Vagina (tissue), 2 donors: ENCODE results near the gene LONP2. TPM values are rescaled to one million over a fixed set of nuclear protein-coding genes. Genes with fewer than 3 reads are reported as not detected.

Experiments
- DNase-seq, 2 donors: peaks; one replicate each; pipeline ENCODE4 v3.0.0-alpha.2; 2017; ENCODE audit errors: extremely low spot score in 2 of 2
- H3K27ac ChIP-seq: fragments of 200-600 bp; sonication (generic); one replicate; pipeline ENCODE4 v1.5.1; 2019
- H3K27me3 ChIP-seq: fragments of 200-600 bp; sonication (generic); one replicate; pipeline ENCODE4 v1.5.1; 2019
- H3K36me3 ChIP-seq, 2 donors: fragments of 200-600 bp; sonication (generic); one replicate each; pipeline ENCODE4 v1.5.1; 2017 to 2019
- H3K4me1 ChIP-seq: fragments of 200-600 bp; sonication (generic); one replicate; pipeline ENCODE4 v1.5.1; 2019
- H3K4me3 ChIP-seq, 2 donors: fragments of 200-600 bp; sonication (generic); 1 replicate in 1 of 2; 2 replicates in 1 of 2; pipeline ENCODE4 v1.5.1; 2016 to 2019
- H3K9me3 ChIP-seq: fragments of 200-600 bp; sonication (generic); one replicate; pipeline ENCODE4 v1.5.1; 2019
- POLR2A ChIP-seq, 2 donors: fragments of 450-650 bp; IDR thresholded peaks; one replicate each; pipeline ENCODE4 v1.6.1; 2017; ENCODE audit warnings: antibody characterized with exemption in 2 of 2, mild to moderate bottlenecking in 2 of 2, moderate library complexity in 2 of 2
- POLR2AphosphoS5 ChIP-seq, 2 donors: sonication (generic); formaldehyde crosslinking; IDR thresholded peaks; one replicate each; pipeline ENCODE4 v1.9.0; 2017; ENCODE audit warnings: antibody characterized with exemption in 2 of 2, mild to moderate bottlenecking in 2 of 2, low read depth in 1 of 2; ENCODE audit not compliant: insufficient read depth in 1 of 2
- intact Hi-C: fragments of 100-400 bp; cut with DNase I; formaldehyde crosslinking; loops from one replicate; pipeline ENCODE4 v1.15.1; 2023
- total RNA-seq: library from RNA; depleted of rRNA; stranded (reverse); fragments of >200 nt; gene quantifications from one replicate; pipeline ENCODE4 v1.2.3, GENCODE V29; 2016
- TF ChIP-seq, protein P1 (sequence below), 3 experiments: fragments of 450-650 bp in 2 of 3; fragments of 200-600 bp in 1 of 3; sonication (generic) in 1 of 3; IDR thresholded peaks; one replicate each; pipeline ENCODE4 v1.5.1; 2017 to 2019; ENCODE audit warnings: antibody characterized with exemption in 3 of 3, mild to moderate bottlenecking in 2 of 3, moderate library complexity in 2 of 3

Gene LONP2
- total RNA-seq, 1 donor from 2014 or later: 40.3 TPM

DNA sequence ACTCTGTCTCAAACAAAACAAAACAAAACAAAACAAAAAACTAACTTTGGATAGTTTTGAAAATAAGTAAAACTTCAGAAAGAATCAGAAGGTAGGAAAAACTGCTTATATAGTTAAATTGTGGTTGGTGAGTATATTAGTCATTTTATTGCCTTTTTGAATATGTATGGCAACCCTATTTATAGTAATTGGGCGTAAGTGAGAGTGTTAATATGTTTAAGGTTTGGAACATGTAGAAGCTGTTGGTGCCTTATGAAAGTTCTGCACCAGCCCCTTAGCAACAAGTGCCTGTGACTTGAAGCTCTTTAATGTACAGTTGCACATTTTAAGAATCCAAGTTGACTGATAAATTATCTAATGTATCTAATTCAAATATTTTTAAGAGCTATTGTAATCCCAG is 50.6 kb downstream of the LONP2 start:
- intact Hi-C loops: no loop called here
- Histone ChIP-seq H3K9me3 (no peaks in the 10 kb centered on the region), H3K4me1 (no peaks in the 10 kb centered on the region), H3K36me3 (peaks cover 0 to 41% of the 10 kb centered on the region in 2 donors), H3K27ac (no peak overlapping the region), H3K4me3 (no peak overlapping the region), H3K27me3 (no peaks in the 10 kb centered on the region)
- DNase-seq: no peak
- TF ChIP-seq POLR2AphosphoS5 (IDR thresholded peaks at IDR 0.05; ENCODE audit: insufficient read depth in 1 of 2, low read depth in 1 of 2): no peak
- TF ChIP-seq, protein P1, sequence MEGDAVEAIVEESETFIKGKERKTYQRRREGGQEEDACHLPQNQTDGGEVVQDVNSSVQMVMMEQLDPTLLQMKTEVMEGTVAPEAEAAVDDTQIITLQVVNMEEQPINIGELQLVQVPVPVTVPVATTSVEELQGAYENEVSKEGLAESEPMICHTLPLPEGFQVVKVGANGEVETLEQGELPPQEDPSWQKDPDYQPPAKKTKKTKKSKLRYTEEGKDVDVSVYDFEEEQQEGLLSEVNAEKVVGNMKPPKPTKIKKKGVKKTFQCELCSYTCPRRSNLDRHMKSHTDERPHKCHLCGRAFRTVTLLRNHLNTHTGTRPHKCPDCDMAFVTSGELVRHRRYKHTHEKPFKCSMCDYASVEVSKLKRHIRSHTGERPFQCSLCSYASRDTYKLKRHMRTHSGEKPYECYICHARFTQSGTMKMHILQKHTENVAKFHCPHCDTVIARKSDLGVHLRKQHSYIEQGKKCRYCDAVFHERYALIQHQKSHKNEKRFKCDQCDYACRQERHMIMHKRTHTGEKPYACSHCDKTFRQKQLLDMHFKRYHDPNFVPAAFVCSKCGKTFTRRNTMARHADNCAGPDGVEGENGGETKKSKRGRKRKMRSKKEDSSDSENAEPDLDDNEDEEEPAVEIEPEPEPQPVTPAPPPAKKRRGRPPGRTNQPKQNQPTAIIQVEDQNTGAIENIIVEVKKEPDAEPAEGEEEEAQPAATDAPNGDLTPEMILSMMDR (IDR thresholded peaks at IDR 0.05): no peak
- TF ChIP-seq POLR2A (IDR thresholded peaks at IDR 0.05): no peak

GRCh38 chr16:48295488-48296281 is 51.6 kb downstream of the LONP2 start:
- Histone ChIP-seq H3K4me1 (no peaks in the 10 kb centered on the region), H3K36me3 (peaks cover 0 to 39% of the 10 kb centered on the region in 2 donors), H3K27ac (peak overlapping the region; percentile 16), H3K4me3 (no peak overlapping the region), H3K27me3 (no peaks in the 10 kb centered on the region), H3K9me3 (no peaks in the 10 kb centered on the region)
- intact Hi-C loops: no loop called here
- DNase-seq: no peak
- TF ChIP-seq POLR2AphosphoS5 (IDR thresholded peaks at IDR 0.05; ENCODE audit: insufficient read depth in 1 of 2, low read depth in 1 of 2) (peak in 1 of 2 donors; percentile 37), POLR2A (IDR thresholded peaks at IDR 0.05) (no peak)
- TF ChIP-seq, protein P1 (IDR thresholded peaks at IDR 0.05): no peak

DNA sequence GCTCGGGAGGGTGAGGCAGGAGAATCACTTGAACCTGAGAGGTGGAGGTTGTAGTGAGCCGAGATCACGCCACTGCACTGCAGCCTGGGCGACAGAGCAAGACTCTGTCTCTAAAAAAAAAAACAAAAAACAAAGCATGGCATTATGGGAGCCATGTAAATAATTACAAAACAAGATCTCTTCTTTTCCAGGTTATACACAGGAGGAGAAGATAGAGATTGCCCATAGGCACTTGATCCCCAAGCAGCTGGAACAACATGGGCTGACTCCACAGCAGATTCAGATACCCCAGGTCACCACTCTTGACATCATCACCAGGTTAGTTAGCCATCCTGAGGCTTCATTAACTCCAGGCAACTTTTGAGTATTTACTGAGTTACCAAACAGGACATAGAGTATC is 55.4 kb downstream of the LONP2 start:
- DNase-seq: no peak
- Histone ChIP-seq H3K4me1 (no peaks in the 10 kb centered on the region), H3K36me3 (peaks cover 0 to 59% of the 10 kb centered on the region in 2 donors), H3K27me3 (no peaks in the 10 kb centered on the region), H3K27ac (no peak overlapping the region), H3K4me3 (no peak overlapping the region), H3K9me3 (no peaks in the 10 kb centered on the region)
- intact Hi-C loops: no loop called here
- TF ChIP-seq POLR2A (IDR thresholded peaks at IDR 0.05) (no peak), POLR2AphosphoS5 (IDR thresholded peaks at IDR 0.05; ENCODE audit: insufficient read depth in 1 of 2, low read depth in 1 of 2) (no peak)
- TF ChIP-seq, protein P1 (IDR thresholded peaks at IDR 0.05): no peak

GRCh38 chr16:48300391-48300856 is 56.3 kb downstream of the LONP2 start:
- Histone ChIP-seq H3K36me3 (peaks cover 0 to 68% of the 10 kb centered on the region in 2 donors), H3K9me3 (no peaks in the 10 kb centered on the region), H3K4me1 (no peaks in the 10 kb centered on the region), H3K27me3 (no peaks in the 10 kb centered on the region), H3K27ac (no peak overlapping the region), H3K4me3 (no peak overlapping the region)
- intact Hi-C loops: no loop called here
- DNase-seq: no peak
- TF ChIP-seq, protein P1 (IDR thresholded peaks at IDR 0.05): no peak
- TF ChIP-seq POLR2AphosphoS5 (IDR thresholded peaks at IDR 0.05; ENCODE audit: insufficient read depth in 1 of 2, low read depth in 1 of 2): no peak
- TF ChIP-seq POLR2A (IDR thresholded peaks at IDR 0.05): no peak

GRCh38 chr16:48308535-48308934 is 64.4 kb downstream of the LONP2 start:
- H3K4me1 ChIP-seq: no peaks in the 10 kb centered on the region
- H3K27ac ChIP-seq: no peak overlapping the region
- peaks cover 0 to 72% of the 10 kb centered on the region in 2 donors for H3K36me3 ChIP-seq
- H3K4me3 ChIP-seq: no peak overlapping the region
- intact Hi-C loops: no loop called here
- H3K27me3 ChIP-seq: no peaks in the 10 kb centered on the region
- H3K9me3 ChIP-seq: peaks cover 17% of the 10 kb centered on the region
- no peak for DNase-seq
- TF ChIP-seq POLR2AphosphoS5 (IDR thresholded peaks at IDR 0.05; ENCODE audit: insufficient read depth in 1 of 2, low read depth in 1 of 2) (no peak), POLR2A (IDR thresholded peaks at IDR 0.05) (no peak)
- TF ChIP-seq, protein P1 (IDR thresholded peaks at IDR 0.05): no peak
